Lower leg skin (tissue), 3 donors: ENCODE measurements around the gene ZBTB12.

Experiments used
- POLR2A ChIP-seq, 2 donors: fragments of 450-650 bp; IDR thresholded peaks; one replicate each; pipeline ENCODE4 v1.6.1; 2016 to 2017; ENCODE audit warnings: antibody characterized with exemption in 2 of 2, mild to moderate bottlenecking in 1 of 2, moderate library complexity in 1 of 2
- TF ChIP-seq, protein P1 (sequence below), 3 donors: fragments of 450-650 bp; IDR thresholded peaks; one replicate each; pipeline ENCODE4 v1.5.1; 2016; ENCODE audit warnings: antibody characterized with exemption in 3 of 3, mild to moderate bottlenecking in 3 of 3, moderate library complexity in 2 of 3

DNA sequence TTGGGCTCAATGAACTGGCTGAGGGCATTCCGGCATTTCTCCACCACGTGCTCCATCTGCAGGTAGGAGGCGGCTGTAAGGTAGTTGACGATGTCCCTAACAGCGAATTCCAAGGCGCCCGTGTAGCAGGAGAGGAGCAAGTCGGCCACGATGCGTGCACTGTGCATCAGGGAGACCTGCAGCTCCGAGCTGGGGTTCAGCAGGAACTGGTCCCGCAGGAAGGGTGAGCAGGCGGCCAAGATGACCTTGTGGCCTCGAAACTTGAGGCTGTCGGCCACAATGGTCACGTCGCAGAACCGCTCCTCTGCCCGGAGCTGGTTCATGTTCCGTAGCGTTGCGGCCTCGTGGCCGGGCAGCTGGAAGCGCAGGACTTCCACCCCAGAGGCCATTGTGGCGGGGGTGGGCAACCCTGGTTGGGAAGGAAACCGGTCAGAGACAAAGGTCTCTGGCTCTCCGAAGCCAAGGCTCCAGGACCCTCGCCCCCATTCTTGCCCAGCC is 920 bp downstream of the ZBTB12 start:
- no peak for TF ChIP-seq POLR2A (IDR thresholded peaks at IDR 0.05)
- TF ChIP-seq, protein P1, sequence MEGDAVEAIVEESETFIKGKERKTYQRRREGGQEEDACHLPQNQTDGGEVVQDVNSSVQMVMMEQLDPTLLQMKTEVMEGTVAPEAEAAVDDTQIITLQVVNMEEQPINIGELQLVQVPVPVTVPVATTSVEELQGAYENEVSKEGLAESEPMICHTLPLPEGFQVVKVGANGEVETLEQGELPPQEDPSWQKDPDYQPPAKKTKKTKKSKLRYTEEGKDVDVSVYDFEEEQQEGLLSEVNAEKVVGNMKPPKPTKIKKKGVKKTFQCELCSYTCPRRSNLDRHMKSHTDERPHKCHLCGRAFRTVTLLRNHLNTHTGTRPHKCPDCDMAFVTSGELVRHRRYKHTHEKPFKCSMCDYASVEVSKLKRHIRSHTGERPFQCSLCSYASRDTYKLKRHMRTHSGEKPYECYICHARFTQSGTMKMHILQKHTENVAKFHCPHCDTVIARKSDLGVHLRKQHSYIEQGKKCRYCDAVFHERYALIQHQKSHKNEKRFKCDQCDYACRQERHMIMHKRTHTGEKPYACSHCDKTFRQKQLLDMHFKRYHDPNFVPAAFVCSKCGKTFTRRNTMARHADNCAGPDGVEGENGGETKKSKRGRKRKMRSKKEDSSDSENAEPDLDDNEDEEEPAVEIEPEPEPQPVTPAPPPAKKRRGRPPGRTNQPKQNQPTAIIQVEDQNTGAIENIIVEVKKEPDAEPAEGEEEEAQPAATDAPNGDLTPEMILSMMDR (IDR thresholded peaks at IDR 0.05) = no peak
